ENCODE results near the gene NARS2. TPM values are rescaled to one million over a fixed set of nuclear protein-coding genes. Genes with fewer than 3 reads are reported as not detected.

NARS2 gene
- total and polyA plus RNA-seq, 10 of the 15 experiments (the other 5 are each of a cell fraction or from before 2014, with no cell fraction given), result 22.2 to 45.3 (median 36.3) TPM

DNA sequence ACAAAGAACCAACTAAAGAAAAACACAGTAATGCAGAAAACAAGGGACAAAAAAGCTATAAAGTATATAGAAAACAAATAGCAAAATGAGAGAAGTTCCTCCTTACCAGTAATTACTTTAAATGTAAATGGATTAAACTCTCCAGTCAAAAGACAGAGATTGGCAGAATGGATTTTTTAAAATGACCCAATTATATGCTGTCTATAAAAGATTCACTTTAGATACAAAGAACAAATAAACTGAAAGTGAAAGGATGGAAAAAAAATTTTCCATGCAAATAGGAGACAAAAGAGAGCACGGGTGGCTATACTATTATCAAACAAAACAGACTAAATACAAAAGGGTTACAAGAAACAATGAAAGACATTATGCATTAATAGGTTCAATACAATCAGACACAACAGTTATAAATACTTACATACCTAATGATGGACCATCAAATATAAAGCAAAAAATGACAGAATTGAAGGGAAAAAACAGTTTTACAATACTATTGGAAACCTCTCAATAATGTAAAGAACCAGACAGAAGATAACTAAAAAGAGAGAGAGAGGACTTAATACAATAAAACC lies 64.6 kb downstream of the NARS2 start:
- Histone ChIP-seq H3K9ac (ENCODE audit: control insufficient read depth, insufficient read depth, low read length) (no peak overlapping the region), H3K9me3 (replicated peaks; ENCODE audit: control insufficient read depth, insufficient read depth, low read length) (peaks cover 3% of the 10 kb centered on the region; the same call in 2 of the 3 replicates), H3K36me3 (ENCODE audit: control insufficient read depth in 2 of 2, insufficient read depth in 2 of 2, low read length in 1 of 2) (no peaks in the 10 kb centered on the region), H4K20me1 (ENCODE audit: control insufficient read depth, insufficient read depth) (no peaks in the 10 kb centered on the region), H3K27me3 (replicated peaks in 1 of 2; ENCODE audit: control insufficient read depth in 2 of 2, insufficient read depth in 2 of 2, low read length in 1 of 2) (no peaks in the 10 kb centered on the region), H3K4me3 (no peak overlapping the region), H3K79me2 (ENCODE audit: control insufficient read depth, insufficient read depth, low read length) (no peaks in the 10 kb centered on the region), H3K4me2 (ENCODE audit: control insufficient read depth, insufficient read depth) (no peak overlapping the region), H3K27ac (ENCODE audit: control insufficient read depth, insufficient read depth) (no peak overlapping the region), H3K4me1 (ENCODE audit: control insufficient read depth, insufficient read depth, low read length) (no peaks in the 10 kb centered on the region), H2AFZ (ENCODE audit: control insufficient read depth, low read depth, low read length) (no peak overlapping the region)
- no peak for DNase-seq (ENCODE audit: low read depth, low spot score)
- SMC1A ChIA-PET (ENCODE audit: uncharacterized antibody, unreplicated experiment), result interaction anchor here (0.7 to 1.2 kb wide), 4 partner anchors 33 to 1728 kb away, joined by 3 to 5 read pairs (median 3); no protein-coding TSS in a partner anchor
- intact Hi-C loops (cut with micrococcal nuclease; ENCODE audit: unreplicated experiment), result no loop called here
- in situ Hi-C loops (cut with MboI), result no loop called here
- RAD21 ChIA-PET (ENCODE audit: unreplicated experiment), result no interaction called here
- no TSS peak for BruUV-seq (replicated peaks)
- 97% methylated on average over 1 of the region's 1 CpG for WGBS (ENCODE audit: insufficient coverage, insufficient replicate concordance, low lambda C conversion rate, missing lambda C conversion rate)
- CTCF ChIA-PET, result interaction anchor here (0.7 to 1.0 kb wide), 3 partner anchors 55 to 637 kb away, joined by 3 read pairs; no protein-coding TSS in a partner anchor
- no peak for ATAC-seq
- POLR2A ChIA-PET, result interaction anchor here (0.5 to 1.2 kb wide), 2 partner anchors 19 to 31 kb away, joined by 3 to 4 read pairs; no protein-coding TSS in a partner anchor
- no peak for FAIRE-seq
- TF ChIP-seq IKZF2 (IDR thresholded peaks at IDR 0.05) (no peak), BMI1 (IDR thresholded peaks at IDR 0.05; ENCODE audit: borderline replicate concordance) (no peak), PAX5 (IDR thresholded peaks at IDR 0.05; ENCODE audit: borderline replicate concordance, low read depth, low read length) (no peak), EGR1 (IDR thresholded peaks at IDR 0.05; ENCODE audit: borderline replicate concordance in 1 of 2, low read depth in 2 of 2, low read length in 2 of 2) (no peak), STAT3 (IDR thresholded peaks at IDR 0.05; ENCODE audit: low read depth, low read length) (no peak), PRDM15 (CRISPR knock-in tag; IDR thresholded peaks at IDR 0.05) (no peak), YBX1 (IDR thresholded peaks at IDR 0.05) (no peak), NKRF (conservative IDR thresholded peaks at IDR 0.05) (no peak), ZNF592 (IDR thresholded peaks at IDR 0.05) (no peak), PAX8 (IDR thresholded peaks at IDR 0.05) (no peak), MLLT1 (IDR thresholded peaks at IDR 0.05) (no peak), HCFC1 (IDR thresholded peaks at IDR 0.05; ENCODE audit: low read length) (no peak)
